Prostate gland (tissue), 2 donors: Measurements from ENCODE around the gene C1R. TPM values are rescaled to one million over a fixed set of nuclear protein-coding genes. Genes with fewer than 3 reads are reported as not detected.

Experiments
- DNase-seq: peaks from one replicate; pipeline ENCODE4 v3.0.0-alpha.2; 2019; ENCODE audit warnings: low spot score
- H3K27ac ChIP-seq, 2 donors: fragments of 200-600 bp; sonication (generic); 2 replicates each; pipeline ENCODE4 v1.5.1; 2017 to 2019
- H3K27me3 ChIP-seq: fragments of 200-600 bp; sonication (generic); replicated peaks from 2 replicates; pipeline ENCODE4 v1.5.1; 2019; ENCODE audit not compliant: insufficient read depth
- H3K36me3 ChIP-seq, 2 donors: fragments of 200-600 bp; sonication (generic); 1 replicate in 1 of 2; 2 replicates in 1 of 2; pipeline versions ENCODE4 v1.5.1 to v1.8.1; 2017 to 2019
- H3K4me1 ChIP-seq: fragments of 200-600 bp; sonication (generic); replicated peaks from 2 replicates; pipeline ENCODE4 v1.5.1; 2019
- H3K4me3 ChIP-seq, 2 donors: fragments of 200-600 bp; sonication (generic); 2 replicates each; pipeline ENCODE4 v1.5.1; 2017 to 2019
- H3K9me3 ChIP-seq: fragments of 200-600 bp; sonication (generic); 2 replicates; pipeline ENCODE4 v1.5.1; 2017
- CTCF ChIP-seq, 4 experiments: fragments of 200-600 bp in 2 of 4; fragments of 450-650 bp in 2 of 4; sonication (generic) in 2 of 4; IDR thresholded peaks; 1 replicate in 3 of 4; 2 replicates in 1 of 4; pipeline ENCODE4 v1.5.1; 2016 to 2019; ENCODE audit warnings: antibody characterized with exemption in 4 of 4, mild to moderate bottlenecking in 2 of 4, moderate library complexity in 2 of 4
- POLR2A ChIP-seq: fragments of 450-650 bp; IDR thresholded peaks from one replicate; pipeline ENCODE4 v1.6.1; 2016; ENCODE audit warnings: antibody characterized with exemption, mild to moderate bottlenecking
- POLR2AphosphoS5 ChIP-seq: sonication (generic); formaldehyde crosslinking; IDR thresholded peaks from one replicate; pipeline ENCODE4 v1.6.1; 2017; ENCODE audit warnings: antibody characterized with exemption
- WGBS: methylation state at CpG from one replicate; pipeline ENCODE4 v1.1.5; 2018; 5-methylcytosine and 5-hydroxymethylcytosine counted together
- intact Hi-C: fragments of 100-400 bp; cut with DNase I; formaldehyde crosslinking; loops from one replicate; pipeline ENCODE4 v1.14.2; 2022
- total RNA-seq, 2 donors: library from RNA; depleted of rRNA; stranded (reverse); fragments of >200 nt; gene quantifications; one replicate each; pipeline ENCODE4 v1.1.0, GENCODE V29; 2016

Gene C1R
- total RNA-seq, 2 donors from 2014 or later, result 104 to 261 TPM

- H3K4me1 ChIP-seq, result no peaks in the 10 kb centered on the region
- H3K4me3 ChIP-seq, result no peak overlapping the region
- H3K9me3 ChIP-seq, result no peaks in the 10 kb centered on the region
- H3K36me3 ChIP-seq, result no peaks in the 10 kb centered on the region
- WGBS, result 37% methylated on average over 11 of the region's 11 CpGs
- no peak for DNase-seq
- no peaks in the 10 kb centered on the region for H3K27me3 ChIP-seq
- TF ChIP-seq CTCF (IDR thresholded peaks at IDR 0.05), result no peak
- no peak for TF ChIP-seq POLR2AphosphoS5
- TF ChIP-seq POLR2A, result no peak
- intact Hi-C loops, result no loop called here
- peak overlapping the region in 1 of 2 donors; percentile 12 for H3K27ac ChIP-seq
Measured at GRCh38 chr12:7068240-7068993, 23.8 kb downstream of the C1R start.

GRCh38 chr12:7067096-7067495 lies 25.1 kb downstream of the C1R start:
- Histone ChIP-seq H3K4me3 (no peak overlapping the region), H3K27ac (no peak overlapping the region), H3K27me3 (no peaks in the 10 kb centered on the region), H3K36me3 (no peaks in the 10 kb centered on the region), H3K9me3 (no peaks in the 10 kb centered on the region), H3K4me1 (no peaks in the 10 kb centered on the region)
- WGBS, result 77% methylated on average over 7 of the region's 7 CpGs
- TF ChIP-seq POLR2AphosphoS5 (no peak), CTCF (IDR thresholded peaks at IDR 0.05) (no peak), POLR2A (no peak)
- DNase-seq, result no peak
- intact Hi-C loops, result no loop called here

- WGBS, result 55% methylated on average over 2 of the region's 2 CpGs
- intact Hi-C loops, result no loop called here
- Histone ChIP-seq H3K36me3 (no peaks in the 10 kb centered on the region), H3K9me3 (no peaks in the 10 kb centered on the region), H3K4me3 (no peak overlapping the region), H3K27me3 (no peaks in the 10 kb centered on the region), H3K4me1 (no peaks in the 10 kb centered on the region), H3K27ac (no peak overlapping the region)
- no peak for TF ChIP-seq POLR2A
- no peak for TF ChIP-seq POLR2AphosphoS5
- no peak for TF ChIP-seq CTCF (IDR thresholded peaks at IDR 0.05)
- no peak for DNase-seq
Measured at GRCh38 chr12:7066596-7066995, 25.6 kb downstream of the C1R start.

GRCh38 chr12:7065073-7065623 lies 27.1 kb downstream of the C1R start:
- no peak for DNase-seq
- TF ChIP-seq POLR2AphosphoS5 (no peak), CTCF (IDR thresholded peaks at IDR 0.05) (no peak)
- Histone ChIP-seq H3K27me3 (no peaks in the 10 kb centered on the region), H3K27ac (no peak overlapping the region), H3K9me3 (no peaks in the 10 kb centered on the region), H3K4me1 (no peaks in the 10 kb centered on the region), H3K4me3 (no peak overlapping the region), H3K36me3 (no peaks in the 10 kb centered on the region)
- WGBS, result 86% methylated on average over 7 of the region's 7 CpGs
- intact Hi-C loops, result no loop called here

GRCh38 chr12:7064516-7064915 lies 27.7 kb downstream of the C1R start:
- TF ChIP-seq CTCF (IDR thresholded peaks at IDR 0.05) (no peak), POLR2A (no peak), POLR2AphosphoS5 (no peak)
- H3K27ac ChIP-seq, result no peak overlapping the region
- no peak for DNase-seq
- no peaks in the 10 kb centered on the region for H3K36me3 ChIP-seq
- no peak overlapping the region for H3K4me3 ChIP-seq
- no peaks in the 10 kb centered on the region for H3K4me1 ChIP-seq
- H3K9me3 ChIP-seq, result no peaks in the 10 kb centered on the region
- WGBS, result 81% methylated on average over 3 of the region's 3 CpGs
- intact Hi-C loops, result no loop called here
- H3K27me3 ChIP-seq, result no peaks in the 10 kb centered on the region
